Loucy (cell line): ENCODE results near the gene TMEM235.

ENCODE experiments used
- H2AFZ ChIP-seq: fragments of 200-600 bp; sonication (generic); 2 replicates; pipeline ENCODE4 v1.6.0; 2016; ENCODE audit warnings: antibody characterized with exemption, mild to moderate bottlenecking, low read length, moderate library complexity
- H3F3A ChIP-seq: fragments of 200-600 bp; 2 replicates; pipeline ENCODE4 v1.6.0; 2016; ENCODE audit warnings: antibody characterized with exemption, low read depth, mild to moderate bottlenecking
- H3K27me3 ChIP-seq: fragments of 200-600 bp; sonication (generic); 2 replicates; pipeline ENCODE4 v1.6.1; 2014; ENCODE audit warnings: low read length, mild to moderate bottlenecking; ENCODE audit not compliant: insufficient read depth, poor library complexity, severe bottlenecking
- H3K36me3 ChIP-seq: fragments of 200-600 bp; sonication (generic); 2 replicates; pipeline ENCODE4 v1.6.1; 2016; ENCODE audit warnings: low read length; ENCODE audit not compliant: insufficient read depth
- H3K4me1 ChIP-seq: fragments of 200-600 bp; sonication (generic); 2 replicates; pipeline ENCODE4 v1.5.1; 2014; ENCODE audit warnings: low read length, mild to moderate bottlenecking; ENCODE audit not compliant: insufficient read depth, poor library complexity, severe bottlenecking
- H3K4me2 ChIP-seq: fragments of 200-600 bp; sonication (generic); 2 replicates; pipeline ENCODE4 v1.6.0; 2014; ENCODE audit warnings: antibody characterized with exemption, low read length, low read depth, mild to moderate bottlenecking; ENCODE audit not compliant: poor library complexity, severe bottlenecking
- H3K4me3 ChIP-seq: fragments of 200-600 bp; sonication (generic); 2 replicates; pipeline ENCODE4 v1.5.1; 2014; ENCODE audit warnings: low read length, mild to moderate bottlenecking, mixed read lengths; ENCODE audit not compliant: poor library complexity, severe bottlenecking
- H3K79me2 ChIP-seq: fragments of 200-600 bp; sonication (generic); 2 replicates; pipeline ENCODE4 v1.6.1; 2014; ENCODE audit warnings: low read length; ENCODE audit not compliant: insufficient read depth
- H3K9ac ChIP-seq: fragments of 200-600 bp; sonication (generic); 2 replicates; pipeline ENCODE4 v1.6.0; 2014; ENCODE audit warnings: mild to moderate bottlenecking, low read depth, low read length, moderate library complexity; ENCODE audit not compliant: poor library complexity, severe bottlenecking
- H3K9me2 ChIP-seq: fragments of 200-600 bp; sonication (generic); replicated peaks from 2 replicates; pipeline ENCODE4 v1.6.1; 2016; ENCODE audit warnings: low read depth, low read length, mixed read lengths
- H3K9me3 ChIP-seq: fragments of 200-600 bp; sonication (generic); 2 replicates; pipeline ENCODE4 v1.6.1; 2014; ENCODE audit warnings: mild to moderate bottlenecking, antibody characterized with exemption, low read length, low read depth; ENCODE audit not compliant: insufficient read depth
- H4K20me1 ChIP-seq: fragments of 200-600 bp; sonication (generic); 2 replicates; pipeline ENCODE4 v1.6.0; 2014; ENCODE audit warnings: antibody characterized with exemption, low read length, mild to moderate bottlenecking; ENCODE audit not compliant: insufficient read depth, poor library complexity, severe bottlenecking
- EZH2phosphoT487 ChIP-seq: fragments of 200-600 bp; IDR thresholded peaks from 2 replicates; pipeline ENCODE4 v1.6.1; 2018; ENCODE audit warnings: antibody characterized with exemption, mild to moderate bottlenecking, moderate library complexity, borderline replicate concordance
- TF ChIP-seq, protein P1 (sequence below): fragments of 200-600 bp; sonication (generic); conservative IDR thresholded peaks from 2 replicates; pipeline ENCODE4 v1.5.1; 2014; ENCODE audit warnings: mild to moderate bottlenecking, antibody characterized with exemption, low read length

The TMEM235 gene

GRCh38 chr17:78228176-78228575 is 3.3 kb upstream of the TMEM235 start:
- no peaks in the 10 kb centered on the region for H3K4me1 ChIP-seq
- H3K4me2 ChIP-seq: no peak overlapping the region
- no peak overlapping the region for H3K9ac ChIP-seq
- H3K27me3 ChIP-seq: no peaks in the 10 kb centered on the region
- H3K9me3 ChIP-seq: no peaks in the 10 kb centered on the region
- H4K20me1 ChIP-seq: no peaks in the 10 kb centered on the region
- TF ChIP-seq, protein P1, sequence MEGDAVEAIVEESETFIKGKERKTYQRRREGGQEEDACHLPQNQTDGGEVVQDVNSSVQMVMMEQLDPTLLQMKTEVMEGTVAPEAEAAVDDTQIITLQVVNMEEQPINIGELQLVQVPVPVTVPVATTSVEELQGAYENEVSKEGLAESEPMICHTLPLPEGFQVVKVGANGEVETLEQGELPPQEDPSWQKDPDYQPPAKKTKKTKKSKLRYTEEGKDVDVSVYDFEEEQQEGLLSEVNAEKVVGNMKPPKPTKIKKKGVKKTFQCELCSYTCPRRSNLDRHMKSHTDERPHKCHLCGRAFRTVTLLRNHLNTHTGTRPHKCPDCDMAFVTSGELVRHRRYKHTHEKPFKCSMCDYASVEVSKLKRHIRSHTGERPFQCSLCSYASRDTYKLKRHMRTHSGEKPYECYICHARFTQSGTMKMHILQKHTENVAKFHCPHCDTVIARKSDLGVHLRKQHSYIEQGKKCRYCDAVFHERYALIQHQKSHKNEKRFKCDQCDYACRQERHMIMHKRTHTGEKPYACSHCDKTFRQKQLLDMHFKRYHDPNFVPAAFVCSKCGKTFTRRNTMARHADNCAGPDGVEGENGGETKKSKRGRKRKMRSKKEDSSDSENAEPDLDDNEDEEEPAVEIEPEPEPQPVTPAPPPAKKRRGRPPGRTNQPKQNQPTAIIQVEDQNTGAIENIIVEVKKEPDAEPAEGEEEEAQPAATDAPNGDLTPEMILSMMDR: no peak
- no peak for TF ChIP-seq EZH2phosphoT487
- no peak overlapping the region for H2AFZ ChIP-seq
- H3F3A ChIP-seq: peaks cover 14% of the 10 kb centered on the region; the same call in 1 of the 2 replicates
- H3K9me2 ChIP-seq: no peaks in the 10 kb centered on the region
- H3K4me3 ChIP-seq: no peak overlapping the region
- no peaks in the 10 kb centered on the region for H3K79me2 ChIP-seq
- peaks cover 18% of the 10 kb centered on the region; the same call in 1 of the 2 replicates for H3K36me3 ChIP-seq

DNA sequence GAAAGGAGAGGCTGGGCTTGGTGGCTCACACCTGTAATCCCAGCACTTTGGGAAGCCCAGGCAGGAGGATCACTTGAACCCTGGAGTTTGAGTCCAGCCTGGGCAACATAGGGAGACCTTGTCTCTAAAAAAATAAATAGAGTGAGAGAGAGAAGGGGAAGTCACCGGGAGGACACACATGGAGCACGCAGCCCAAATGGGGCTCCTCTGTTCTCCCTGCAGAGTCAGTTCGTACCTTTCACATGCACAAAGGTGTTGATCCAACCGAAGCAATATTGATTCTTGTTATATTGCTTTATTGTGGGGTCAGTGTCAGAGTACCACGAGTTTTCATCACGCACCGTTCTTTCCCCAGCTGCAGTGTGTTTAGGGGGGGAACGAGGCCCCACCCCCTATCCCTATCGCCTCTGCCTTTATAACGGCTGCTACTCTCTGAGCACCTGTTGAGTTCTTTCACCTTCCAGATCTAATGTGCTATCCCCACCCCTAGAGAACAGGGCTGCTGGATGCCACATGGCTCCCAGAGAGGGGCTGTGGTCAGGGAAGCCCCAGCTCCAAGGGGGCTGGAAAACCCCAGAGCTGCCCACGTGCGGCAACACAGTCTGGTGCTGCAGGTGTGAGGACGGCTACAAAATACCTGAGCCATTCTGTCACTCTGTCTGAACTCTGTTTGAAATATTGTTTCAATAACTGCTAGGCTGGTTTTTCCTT is 1.0 kb upstream of the TMEM235 start:
- H2AFZ ChIP-seq: no peak overlapping the region
- no peaks in the 10 kb centered on the region for H3F3A ChIP-seq
- no peaks in the 10 kb centered on the region for H3K4me1 ChIP-seq
- no peaks in the 10 kb centered on the region for H3K79me2 ChIP-seq
- no peak for TF ChIP-seq EZH2phosphoT487
- TF ChIP-seq, protein P1: no peak
- H4K20me1 ChIP-seq: no peaks in the 10 kb centered on the region
- H3K9me2 ChIP-seq: no peaks in the 10 kb centered on the region
- no peak overlapping the region for H3K9ac ChIP-seq
- H3K9me3 ChIP-seq: no peaks in the 10 kb centered on the region
- no peak overlapping the region for H3K4me3 ChIP-seq
- H3K36me3 ChIP-seq: no peaks in the 10 kb centered on the region
- no peaks in the 10 kb centered on the region for H3K27me3 ChIP-seq
- no peak overlapping the region for H3K4me2 ChIP-seq

- Histone ChIP-seq H3K79me2 (no peaks in the 10 kb centered on the region), H3K9ac (no peak overlapping the region), H3K9me2 (no peaks in the 10 kb centered on the region), H3K27me3 (no peaks in the 10 kb centered on the region), H4K20me1 (no peaks in the 10 kb centered on the region), H3K4me3 (no peak overlapping the region), H3F3A (no peaks in the 10 kb centered on the region), H3K4me1 (no peaks in the 10 kb centered on the region), H3K9me3 (no peaks in the 10 kb centered on the region), H3K36me3 (no peaks in the 10 kb centered on the region), H3K4me2 (no peak overlapping the region), H2AFZ (no peak overlapping the region)
- no peak for TF ChIP-seq EZH2phosphoT487
- TF ChIP-seq, protein P1: no peak
Measured at GRCh38 chr17:78231991-78232858, 794 bp downstream of the TMEM235 start.
